Fibroblast of gingiva (primary cell): Measurements from ENCODE around the gene SLFNL1.

Experiments used
- DNase-seq: peaks from one replicate; pipeline ENCODE4 v3.0.0-alpha.2; 2011; ENCODE audit warnings: low read depth

SLFNL1 gene

GRCh38 chr1:40986328-40986783, 35.2 kb downstream of the SLFNL1 start:
- no peak for DNase-seq

DNA sequence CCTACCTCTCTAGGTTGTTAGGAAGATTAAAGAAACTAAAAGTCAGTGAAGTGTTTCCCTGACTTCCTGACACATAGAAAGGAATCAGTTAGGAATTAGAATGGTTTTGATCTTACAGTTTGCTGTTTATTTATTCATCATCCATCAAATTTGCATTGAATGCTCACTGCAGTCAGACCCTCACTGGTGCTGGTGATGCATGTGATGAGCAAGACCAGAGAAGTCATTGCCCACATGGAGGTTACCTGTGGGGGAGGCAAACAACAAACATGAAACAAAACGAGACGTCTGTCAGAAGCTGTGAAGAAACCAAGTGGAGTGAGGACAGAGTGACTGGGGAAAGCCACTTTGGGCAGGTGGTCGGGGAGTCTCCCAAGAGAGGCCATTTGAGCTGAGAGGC, 35.6 kb downstream of the SLFNL1 start:
- DNase-seq = no peak

DNA sequence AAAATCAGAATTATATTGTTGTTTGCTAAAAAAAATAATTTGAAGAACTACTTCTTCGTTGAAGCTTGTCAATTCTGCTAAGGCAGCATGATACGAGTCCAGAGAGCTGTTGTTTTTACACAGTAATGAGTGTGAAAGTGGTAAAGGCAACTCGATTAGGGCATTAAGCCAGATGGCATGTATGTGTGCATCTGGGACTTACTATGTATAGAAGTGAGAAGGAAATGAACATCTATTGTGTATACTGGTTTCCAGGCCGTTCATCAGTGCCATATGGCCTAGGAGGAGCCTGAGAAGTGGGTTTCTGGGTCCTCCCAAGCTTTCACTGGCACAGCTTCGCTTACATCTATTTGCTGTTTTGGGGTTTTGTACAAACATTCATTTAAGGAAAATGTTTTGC, 36.4 kb downstream of the SLFNL1 start:
- no peak for DNase-seq

DNA sequence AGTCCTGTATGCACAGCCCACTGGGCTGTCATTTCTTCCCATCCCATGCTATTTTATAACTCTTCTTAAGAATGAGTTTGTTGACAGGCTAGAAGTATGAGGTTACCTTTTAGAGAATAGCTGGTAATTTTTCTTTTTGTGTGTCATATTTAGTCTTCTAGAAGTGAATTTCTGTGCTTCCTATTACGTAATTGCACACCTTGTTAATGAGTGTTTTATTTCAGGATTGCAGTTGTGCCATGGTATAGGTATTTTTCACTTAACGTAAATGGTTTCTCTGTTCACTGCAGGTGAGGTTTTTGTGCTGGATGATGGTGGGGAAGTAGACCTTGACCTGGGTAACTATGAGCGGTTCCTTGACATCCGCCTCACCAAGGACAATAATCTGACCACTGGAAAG, 37.0 kb downstream of the SLFNL1 start:
- no peak for DNase-seq

GRCh38 chr1:40984066-40984465, 37.5 kb downstream of the SLFNL1 start:
- peak; percentile 55 for DNase-seq

GRCh38 chr1:40983286-40983685, 38.2 kb downstream of the SLFNL1 start:
- DNase-seq = peak; percentile 32

- DNase-seq = no peak
Observed at GRCh38 chr1:40982721-40983120, 38.8 kb downstream of the SLFNL1 start.

GRCh38 chr1:40981691-40982448, 39.7 kb downstream of the SLFNL1 start:
- DNase-seq = peak; percentile 72

DNA sequence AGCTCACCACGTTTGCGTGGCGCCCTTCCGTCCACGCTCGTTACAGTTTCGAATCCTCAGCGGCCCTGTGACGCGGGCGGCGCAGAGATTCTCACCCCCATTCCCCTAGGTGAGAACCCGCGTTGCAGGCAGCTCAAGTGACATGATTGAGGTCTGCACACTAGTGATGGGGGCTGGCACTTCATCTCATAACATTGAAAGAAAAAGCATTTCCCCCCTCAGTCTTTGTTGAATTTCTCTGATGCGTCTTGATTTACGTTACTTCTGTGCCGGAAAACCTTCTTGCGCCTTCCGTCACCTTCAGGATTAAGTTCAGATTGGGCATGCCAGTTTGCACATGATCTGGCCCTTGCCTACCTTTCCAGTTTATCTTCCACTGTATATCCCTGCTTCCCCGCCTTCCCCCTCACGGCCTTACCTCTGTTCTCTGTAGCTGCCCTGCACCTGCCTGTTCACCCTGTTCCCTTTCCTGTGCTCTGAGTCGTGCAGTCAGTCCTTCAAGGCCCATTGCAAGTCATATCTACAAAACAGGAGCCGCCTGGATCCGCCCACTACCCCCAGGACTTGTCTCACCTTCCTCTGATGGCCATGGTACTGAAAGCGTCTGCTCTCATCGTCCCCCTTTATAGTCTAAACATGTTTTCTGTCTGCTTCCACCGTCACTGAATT, 40.9 kb downstream of the SLFNL1 start:
- no peak for DNase-seq

GRCh38 chr1:40980068-40980452, 41.5 kb downstream of the SLFNL1 start:
- DNase-seq = no peak

- peak; percentile 92 for DNase-seq
Observed at GRCh38 chr1:40979241-40980067, 42.1 kb downstream of the SLFNL1 start, which contains the start of gene CTPS1. CTPS1 (plus strand) TSS chr1:40979696; CDS start chr1:40983291, 3,595 bp downstream.

GRCh38 chr1:40978886-40979240, 42.7 kb downstream of the SLFNL1 start:
- no peak for DNase-seq

DNA sequence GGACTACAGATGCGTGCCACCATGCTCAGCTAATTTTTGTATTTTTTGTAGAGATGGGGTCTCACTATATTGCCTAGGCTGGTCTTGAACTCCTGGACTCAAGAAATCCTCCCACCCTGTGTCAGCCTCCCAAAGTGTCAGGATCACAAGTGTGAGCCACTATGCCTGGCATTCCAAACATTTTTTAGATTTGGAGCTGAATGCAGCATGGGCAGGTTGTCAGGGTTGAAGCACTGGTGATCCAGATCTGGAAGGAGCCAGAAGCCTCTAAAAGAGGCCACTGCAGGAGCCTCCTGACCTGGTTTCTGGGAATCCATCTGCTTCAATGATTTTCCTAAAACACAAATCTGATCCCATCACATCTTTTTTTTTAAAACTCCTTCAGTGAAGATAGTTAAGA, 43.8 kb downstream of the SLFNL1 start:
- DNase-seq = no peak

GRCh38 chr1:40976952-40977690, 44.4 kb downstream of the SLFNL1 start:
- DNase-seq = peak; percentile 66

GRCh38 chr1:40974945-40975344, 46.6 kb downstream of the SLFNL1 start:
- no peak for DNase-seq

DNA sequence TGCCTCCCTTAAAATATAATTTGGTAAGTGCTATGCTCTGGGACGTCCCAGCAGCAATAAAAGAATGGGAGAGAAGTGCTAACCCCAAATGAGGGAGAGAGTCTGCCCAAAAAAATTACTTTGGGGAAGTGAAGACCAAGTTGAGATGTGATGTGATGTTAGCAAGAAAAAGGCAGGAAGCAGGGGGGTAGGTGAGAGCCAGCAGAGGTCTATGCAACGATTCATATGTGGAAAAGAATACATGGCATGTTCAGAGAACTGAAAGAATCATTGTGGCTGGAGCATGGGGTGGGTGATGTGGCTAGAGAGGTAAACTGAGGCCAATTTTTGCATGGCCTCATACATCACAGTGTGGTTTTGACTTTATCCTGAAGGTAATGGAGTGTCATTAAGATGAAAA, 47.6 kb downstream of the SLFNL1 start:
- DNase-seq = no peak

GRCh38 chr1:40971966-40972365, 49.6 kb downstream of the SLFNL1 start:
- no peak for DNase-seq

- DNase-seq = no peak
Observed at GRCh38 chr1:40969445-40969844, 52.1 kb downstream of the SLFNL1 start.

- DNase-seq = no peak
Observed at GRCh38 chr1:40966417-40966816, 55.1 kb downstream of the SLFNL1 start.
